ENCODE measurements around the gene STAM. TPM values are rescaled to one million over a fixed set of nuclear protein-coding genes. Genes with fewer than 3 reads are reported as not detected.

The STAM gene
- polyA plus RNA-seq, 4 donors: 28.2 to 36.7 (median 34.4) TPM

DNA sequence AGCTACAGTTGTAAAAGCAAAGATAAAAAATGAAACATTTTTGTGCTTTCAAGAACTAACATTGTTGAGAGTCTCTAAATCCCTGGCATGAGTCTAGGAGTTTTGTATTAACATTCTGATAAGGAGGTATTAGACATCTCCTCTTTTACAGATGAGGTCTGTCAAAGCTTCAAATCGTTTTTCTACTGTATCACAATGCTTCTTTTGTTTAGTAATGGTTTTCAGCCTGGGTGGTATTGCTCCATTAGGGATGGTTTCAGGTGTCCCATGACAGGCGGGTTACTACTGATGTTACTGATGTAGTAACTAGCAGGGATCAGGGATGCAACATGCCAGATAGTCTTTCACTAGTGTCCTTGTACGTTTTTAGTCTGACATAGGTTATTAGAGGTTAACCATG is 27.4 kb downstream of the STAM start:
- DNase-seq (ENCODE audit: low read depth in 4 of 4, low spot score in 3 of 4): no peak

DNA sequence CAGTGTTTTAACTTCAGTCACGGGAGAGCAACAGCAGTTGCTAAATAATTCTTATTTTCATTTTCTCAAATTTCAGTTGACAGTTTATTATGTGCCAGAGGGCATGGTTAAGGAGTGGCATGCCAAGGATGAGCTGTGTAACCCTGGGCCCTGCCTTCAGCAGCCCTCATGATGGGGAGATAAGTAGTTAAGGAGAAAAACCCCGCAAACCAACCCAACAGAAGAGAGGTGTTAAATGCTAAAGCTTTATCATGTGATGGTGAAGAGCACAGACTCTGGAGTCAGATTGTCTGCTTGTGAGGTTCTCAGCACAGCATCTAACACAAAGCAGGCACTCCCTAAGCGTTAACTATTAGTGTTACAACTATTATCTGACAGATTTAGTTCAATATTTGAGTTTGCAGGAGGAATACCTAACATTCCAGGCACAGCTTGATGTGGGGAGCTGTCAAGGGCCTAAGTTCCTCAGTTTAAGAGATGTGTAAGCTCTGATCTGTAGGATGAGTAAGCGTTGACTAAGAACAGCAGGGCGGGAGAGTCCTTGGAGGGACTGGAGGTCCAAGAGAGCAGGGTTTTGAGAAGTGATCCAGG is 29.6 kb downstream of the STAM start:
- no peak for DNase-seq (ENCODE audit: low read depth in 4 of 4, low spot score in 3 of 4)

DNA sequence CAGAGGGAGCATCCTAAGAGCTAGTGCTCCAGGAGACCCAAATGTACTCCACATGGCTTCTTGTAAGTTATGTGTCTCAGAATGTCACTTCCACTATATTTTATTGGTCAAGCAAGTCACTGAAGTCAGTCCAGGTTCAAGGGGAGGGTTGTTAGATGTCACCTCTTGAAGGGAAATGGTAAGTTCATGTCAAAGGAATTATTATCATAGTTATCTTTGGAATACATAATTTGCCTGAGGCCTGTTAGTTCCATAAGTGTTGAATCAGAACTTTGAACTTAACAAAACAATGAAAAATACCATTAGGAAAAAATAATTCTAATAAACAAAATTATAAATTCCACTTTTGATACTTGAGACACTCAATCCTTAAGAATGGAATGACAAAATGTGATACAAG is 30.6 kb downstream of the STAM start:
- DNase-seq (ENCODE audit: low read depth in 4 of 4, low spot score in 3 of 4): no peak

DNA sequence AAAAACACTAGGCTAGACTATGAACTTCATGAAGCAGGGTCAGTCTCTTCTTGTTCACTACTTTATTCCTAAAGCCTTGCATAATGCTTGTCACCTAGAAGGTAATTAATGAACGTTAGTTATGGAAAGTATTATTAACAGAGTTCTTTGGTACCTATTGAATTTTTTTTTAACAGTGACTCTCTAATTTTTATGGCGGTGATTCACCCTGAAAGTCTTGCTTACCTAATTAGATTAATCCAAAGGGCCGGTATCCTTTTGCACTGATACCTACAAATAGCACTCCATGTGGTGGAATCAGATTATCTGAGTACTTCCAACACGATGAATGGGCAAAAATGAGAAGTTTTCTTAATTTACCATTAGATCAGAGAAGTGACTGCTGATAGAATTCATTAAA is 31.7 kb downstream of the STAM start:
- DNase-seq (ENCODE audit: low read depth in 4 of 4, low spot score in 3 of 4): no peak

DNA sequence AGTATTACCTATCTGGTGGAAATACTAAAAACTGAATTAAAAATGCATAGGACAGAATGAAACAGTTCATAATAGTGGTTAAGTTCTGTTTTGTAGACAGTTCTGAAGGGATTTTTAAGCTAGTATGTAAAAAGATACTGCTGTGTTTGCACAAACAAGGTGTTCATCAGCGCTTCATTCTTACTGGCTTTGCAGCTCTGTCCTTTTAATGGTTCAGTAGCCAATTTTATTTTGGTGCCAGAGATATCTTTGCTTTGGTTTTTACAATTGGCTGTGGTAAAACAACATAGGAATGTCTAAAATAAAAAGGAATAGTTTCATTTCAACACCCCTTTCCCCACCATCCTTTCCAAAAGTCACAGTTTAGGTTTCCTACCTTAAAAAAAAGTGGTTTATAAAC is 33.0 kb downstream of the STAM start:
- no peak for DNase-seq (ENCODE audit: low read depth in 4 of 4, low spot score in 3 of 4)

DNA sequence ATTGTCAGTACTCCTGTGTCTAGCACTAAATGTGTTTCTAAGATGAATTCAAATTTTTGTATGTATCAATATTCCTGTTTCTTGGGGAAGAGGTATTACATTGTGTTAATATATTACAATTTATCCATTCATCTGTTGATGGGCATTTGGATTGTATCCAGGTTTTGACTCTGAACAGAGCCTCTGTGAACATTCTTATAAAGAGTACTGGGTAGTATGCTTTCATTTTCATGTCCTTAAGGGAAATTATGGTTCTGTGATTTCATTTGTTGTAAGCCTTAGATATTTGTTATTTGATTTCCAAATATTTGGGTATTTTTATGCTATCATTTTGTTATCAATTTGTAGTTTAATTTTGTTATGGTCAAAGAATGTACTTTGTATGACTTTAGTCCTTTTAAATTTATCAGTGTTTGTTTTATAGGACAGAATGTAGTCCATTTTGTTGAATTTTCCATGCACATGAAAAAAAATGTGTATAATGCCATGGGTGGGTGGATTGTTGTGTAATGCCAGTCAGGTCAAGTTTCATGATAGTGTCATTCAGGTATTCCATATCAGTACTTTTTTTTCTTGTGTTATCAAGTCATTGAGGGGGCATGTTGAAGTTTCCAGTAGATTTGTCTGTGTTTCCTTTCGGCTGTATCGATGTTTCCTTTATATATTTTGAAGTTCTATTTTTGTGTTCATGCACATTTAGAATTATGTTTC is 38.4 kb downstream of the STAM start:
- DNase-seq (ENCODE audit: low read depth in 4 of 4, low spot score in 3 of 4): no peak

DNA sequence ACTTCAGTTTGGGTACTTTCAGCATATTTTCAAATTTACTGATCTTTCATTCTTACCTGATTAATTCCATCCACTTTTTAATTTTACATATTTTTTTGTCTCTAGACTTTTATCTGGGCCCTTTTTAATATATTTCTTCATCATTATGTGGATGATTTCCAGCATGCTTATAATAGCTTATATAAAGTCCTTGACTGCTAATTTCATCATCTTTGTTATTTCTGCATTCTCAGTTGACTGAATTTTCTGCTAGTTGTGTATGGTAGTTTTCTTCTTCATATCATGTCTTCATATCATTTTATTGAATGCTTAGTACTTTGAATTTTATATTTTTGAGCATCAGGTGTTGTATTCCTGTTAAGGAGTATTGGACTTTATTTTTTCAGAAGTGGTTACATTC is 39.6 kb downstream of the STAM start:
- DNase-seq (ENCODE audit: low read depth in 4 of 4, low spot score in 3 of 4): no peak

DNA sequence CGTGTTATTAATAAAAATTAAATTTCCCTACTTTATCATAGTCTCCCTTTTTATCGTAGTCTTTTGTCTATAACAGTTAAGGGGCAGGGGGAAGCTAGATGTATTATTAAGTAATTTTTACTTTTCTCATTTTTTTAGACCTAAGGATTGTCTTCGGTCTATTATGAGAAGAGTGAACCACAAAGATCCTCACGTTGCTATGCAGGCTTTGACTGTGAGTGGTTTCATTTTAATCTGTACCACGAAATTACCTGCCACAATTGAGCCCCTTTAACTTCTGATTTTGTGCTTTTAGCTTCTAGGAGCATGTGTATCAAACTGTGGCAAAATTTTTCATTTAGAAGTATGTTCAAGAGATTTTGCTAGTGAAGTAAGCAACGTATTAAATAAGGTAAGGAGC is 40.6 kb downstream of the STAM start:
- DNase-seq (ENCODE audit: low read depth in 4 of 4, low spot score in 3 of 4): no peak

DNA sequence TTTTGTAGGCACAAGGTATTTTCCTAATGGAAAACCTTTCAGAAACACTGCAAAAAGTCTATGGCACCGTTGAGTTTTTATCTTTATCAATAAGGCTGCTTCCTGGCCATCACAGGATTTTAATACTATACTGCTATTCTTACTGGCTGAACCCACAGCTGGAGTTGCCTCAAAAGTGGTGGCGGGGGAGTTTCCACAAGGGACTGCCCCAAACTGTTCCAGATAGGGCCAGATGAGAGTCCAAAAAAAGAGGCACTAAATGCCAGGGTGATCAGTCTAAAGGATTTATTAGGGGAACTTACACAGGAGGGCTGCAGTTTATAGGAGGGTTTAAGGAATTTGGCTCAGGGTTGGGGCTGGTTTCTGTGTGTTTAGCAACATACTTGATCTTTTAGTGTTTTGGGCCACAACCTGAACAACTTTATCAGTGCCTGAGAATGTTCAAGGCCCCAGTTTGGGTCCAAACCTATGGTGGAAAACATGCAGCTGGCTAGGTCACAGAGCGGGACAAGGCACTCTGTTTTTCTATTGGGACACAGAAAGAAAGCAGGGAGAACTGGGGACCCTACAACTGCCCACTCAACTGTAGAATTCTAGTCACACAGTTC is 41.4 kb downstream of the STAM start:
- no peak for DNase-seq (ENCODE audit: low read depth in 4 of 4, low spot score in 3 of 4)

DNA sequence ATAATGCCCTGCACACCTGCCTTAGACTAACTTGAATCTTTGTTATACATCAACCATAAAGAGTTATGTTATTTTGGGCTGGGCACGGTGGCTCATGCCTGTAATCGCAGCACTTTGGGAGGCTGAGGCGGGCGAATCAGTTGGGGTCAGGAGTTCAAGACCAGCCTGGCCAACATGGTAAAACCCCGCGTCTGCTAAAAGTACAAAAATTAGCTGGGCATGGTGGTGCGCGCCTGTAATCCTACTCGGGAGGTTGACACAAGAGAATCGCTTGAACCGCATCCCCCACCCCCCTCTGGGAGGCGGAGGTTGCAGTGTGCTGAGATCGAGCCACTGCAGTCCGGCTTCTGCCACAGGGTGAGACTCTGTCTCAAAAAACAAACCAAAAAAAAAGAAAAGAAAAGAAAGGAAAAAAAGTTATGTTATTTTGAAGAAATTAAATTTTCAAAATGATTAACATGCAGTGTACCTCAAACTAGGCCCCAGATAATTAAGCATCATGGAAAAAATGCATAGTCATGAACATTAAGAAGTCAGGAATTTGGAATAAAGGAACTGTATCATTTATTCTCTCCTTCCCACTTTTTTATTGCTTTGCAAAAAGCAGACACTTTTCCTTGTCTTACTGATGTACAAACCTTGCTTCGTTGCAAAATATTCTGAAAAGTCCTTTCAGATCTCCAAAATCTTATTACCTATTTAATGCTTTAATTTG is 43.3 kb downstream of the STAM start:
- no peak for DNase-seq (ENCODE audit: low read depth in 4 of 4, low spot score in 3 of 4)

DNA sequence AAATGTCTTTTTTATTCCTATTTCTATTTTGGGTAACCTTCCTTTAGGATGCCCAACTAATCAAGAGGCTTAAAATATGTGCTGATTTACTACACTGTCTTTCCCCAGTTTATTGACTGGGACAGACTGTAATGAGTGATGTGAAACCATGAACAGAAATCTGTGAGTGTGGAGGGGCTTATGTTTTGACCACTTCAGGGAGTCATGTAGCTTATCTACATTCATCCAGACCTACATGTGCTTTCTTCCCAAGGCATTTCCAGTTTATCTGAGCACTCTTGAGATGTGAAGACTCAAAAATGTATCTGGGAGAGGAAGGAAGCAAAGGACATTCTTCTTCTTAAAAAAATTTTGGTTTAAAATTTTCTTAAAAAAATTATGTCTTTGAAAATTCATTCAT is 45.2 kb downstream of the STAM start:
- DNase-seq (ENCODE audit: low read depth in 4 of 4, low spot score in 3 of 4): no peak

DNA sequence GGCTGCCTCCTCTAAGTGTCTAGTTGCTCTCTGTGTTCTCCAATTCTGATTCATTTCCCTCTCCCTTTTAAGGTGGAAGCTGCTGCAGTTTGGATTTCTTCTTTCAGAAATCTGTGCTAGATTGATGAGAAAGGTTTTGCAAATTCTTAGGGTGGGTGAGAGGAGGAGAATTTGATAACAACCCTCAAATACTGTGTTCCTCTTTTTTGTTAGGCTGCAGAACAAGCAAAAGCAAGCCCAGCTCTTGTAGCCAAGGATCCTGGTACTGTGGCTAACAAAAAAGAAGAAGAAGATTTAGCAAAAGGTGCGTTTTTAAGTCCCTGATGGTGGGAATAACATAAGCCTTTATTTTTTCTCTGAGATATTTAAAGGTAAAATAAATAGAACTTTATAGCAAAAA is 49.1 kb downstream of the STAM start:
- DNase-seq (ENCODE audit: low read depth in 4 of 4, low spot score in 3 of 4): no peak

DNA sequence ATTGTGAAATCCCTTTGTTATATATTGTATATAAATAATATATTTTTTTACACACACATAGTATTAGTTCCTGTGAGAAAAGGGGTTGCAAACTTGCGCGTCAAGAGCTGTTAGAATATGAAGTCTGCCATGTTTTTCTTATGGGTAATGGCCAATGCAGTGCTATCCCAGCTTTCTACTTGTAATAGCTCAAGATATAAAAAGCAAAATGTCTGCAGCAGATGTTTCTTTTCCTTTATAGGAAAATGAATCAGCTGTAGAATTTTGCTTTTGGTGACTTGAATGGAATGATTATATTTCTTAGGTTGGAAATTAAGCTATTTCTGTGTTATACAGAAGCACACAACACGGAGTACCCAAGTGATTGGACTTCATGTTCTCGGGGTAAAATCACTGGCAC is 54.7 kb downstream of the STAM start:
- no peak for DNase-seq (ENCODE audit: low read depth in 4 of 4, low spot score in 3 of 4)

DNA sequence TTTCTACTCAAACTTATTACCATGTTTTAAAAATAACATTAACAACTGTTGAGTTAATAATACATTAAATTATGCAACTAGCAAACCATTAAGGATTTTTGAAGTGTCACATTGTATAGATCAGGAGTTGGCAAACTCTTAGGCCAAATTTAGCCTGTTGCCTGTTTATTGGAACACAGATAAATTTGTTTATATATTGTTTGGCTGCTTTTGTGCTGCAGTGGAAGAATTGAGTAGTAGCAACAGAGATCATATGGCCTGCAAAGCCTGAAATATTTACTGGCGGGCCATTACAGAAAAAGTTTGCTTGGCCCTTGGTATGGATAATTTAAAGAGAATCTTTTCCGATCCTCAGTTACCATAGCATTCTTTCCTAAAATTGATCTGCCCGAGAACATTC is 57.4 kb downstream of the STAM start:
- no peak for DNase-seq (ENCODE audit: low read depth in 4 of 4, low spot score in 3 of 4)

DNA sequence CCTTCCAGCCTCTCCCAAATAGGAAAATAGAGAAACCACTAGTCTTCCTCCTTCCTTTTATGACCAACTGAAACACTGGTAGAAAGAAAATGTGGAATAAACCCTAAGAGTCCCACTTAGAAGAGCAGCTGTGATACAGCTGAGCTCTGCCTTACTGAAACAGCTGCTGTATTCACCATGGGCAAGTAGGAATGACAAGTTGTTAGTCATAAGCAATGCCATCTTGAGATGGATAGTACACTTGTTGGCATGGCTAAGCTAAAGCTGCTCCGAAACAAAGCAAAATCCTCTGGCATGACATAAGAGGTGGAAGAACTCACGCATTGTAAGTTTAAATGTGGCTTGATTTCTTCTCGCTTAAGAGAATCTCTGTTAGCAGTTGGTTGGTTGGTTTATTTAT is 59.8 kb downstream of the STAM start:
- no peak for DNase-seq (ENCODE audit: low read depth in 4 of 4, low spot score in 3 of 4)

DNA sequence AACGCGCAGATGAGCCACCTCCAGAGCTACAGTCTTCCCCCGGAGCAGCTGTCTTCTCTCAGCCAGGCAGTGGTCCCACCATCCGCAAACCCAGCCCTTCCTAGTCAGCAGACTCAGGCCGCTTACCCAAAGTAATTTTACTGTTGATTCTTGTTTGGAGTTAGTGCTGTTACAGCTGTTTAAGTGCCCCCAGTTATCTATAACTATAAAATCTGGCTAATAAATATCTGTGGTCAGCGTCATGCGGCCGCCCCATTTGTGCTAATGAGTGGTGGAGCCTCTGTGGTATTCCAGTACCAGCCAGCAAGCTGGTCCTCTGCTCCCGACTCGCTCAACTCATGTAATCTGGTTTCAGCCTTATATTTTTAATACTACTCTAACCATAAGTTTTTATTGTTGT is 64.9 kb downstream of the STAM start:
- no peak for DNase-seq (ENCODE audit: low read depth in 4 of 4, low spot score in 3 of 4)

DNA sequence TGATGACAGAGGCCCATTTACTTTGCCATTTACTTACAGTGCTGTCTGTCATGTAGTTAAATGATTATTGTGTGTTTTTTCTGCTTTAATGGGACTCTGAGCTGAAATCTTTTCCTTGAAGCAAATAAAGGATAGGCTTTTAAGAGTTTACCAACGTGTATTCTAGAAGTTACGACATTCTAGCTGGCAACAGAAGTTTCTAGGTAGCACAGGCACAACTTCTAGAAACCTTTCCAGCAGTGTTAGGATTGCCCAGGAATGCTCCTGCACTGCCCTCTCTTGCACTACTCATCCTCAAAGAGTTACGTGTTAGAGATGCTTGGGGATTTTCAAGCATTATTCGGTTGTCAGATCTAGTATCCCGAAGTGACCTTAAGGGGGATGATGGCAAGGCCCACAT is 65.5 kb downstream of the STAM start:
- no peak for DNase-seq (ENCODE audit: low read depth in 4 of 4, low spot score in 3 of 4)

DNA sequence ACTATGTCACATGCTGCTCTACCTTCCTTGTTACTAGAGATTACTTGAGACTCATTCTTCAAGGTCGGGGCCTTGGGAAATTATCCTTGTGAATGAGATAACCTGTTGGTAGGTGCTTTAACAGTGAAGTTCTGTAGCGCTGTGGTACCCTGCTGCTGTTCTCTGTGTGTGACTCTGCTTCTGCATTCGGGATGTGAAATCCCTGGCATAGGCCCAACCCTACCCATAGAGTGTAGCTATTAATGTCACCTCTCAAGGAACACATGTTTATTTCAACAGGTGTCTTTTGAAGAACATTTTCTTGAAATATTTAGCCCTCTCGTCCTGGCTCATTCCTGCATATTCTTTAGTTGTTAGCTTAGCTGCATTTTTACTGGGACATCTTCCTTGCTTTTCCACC is 66.2 kb downstream of the STAM start:
- no peak for DNase-seq (ENCODE audit: low read depth in 4 of 4, low spot score in 3 of 4)

DNA sequence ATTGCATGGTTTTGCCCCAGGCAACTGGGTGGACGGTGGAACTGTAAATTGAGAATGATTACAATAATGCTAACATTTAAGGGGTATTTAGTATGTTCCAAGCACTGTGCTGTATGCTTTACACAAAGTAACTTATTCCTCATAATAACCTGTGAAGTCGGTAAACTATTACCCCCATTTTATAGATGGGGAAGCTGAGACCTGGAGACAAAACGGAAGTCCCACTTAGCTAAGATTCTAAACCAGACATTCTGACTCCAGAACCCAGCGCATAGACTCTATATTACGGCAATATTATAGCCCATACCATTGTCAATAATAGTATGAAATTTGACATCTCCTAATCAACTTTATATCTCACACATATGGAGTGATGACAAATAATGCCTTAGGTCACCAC is 68.1 kb downstream of the STAM start:
- DNase-seq (ENCODE audit: low read depth in 4 of 4, low spot score in 3 of 4): no peak

DNA sequence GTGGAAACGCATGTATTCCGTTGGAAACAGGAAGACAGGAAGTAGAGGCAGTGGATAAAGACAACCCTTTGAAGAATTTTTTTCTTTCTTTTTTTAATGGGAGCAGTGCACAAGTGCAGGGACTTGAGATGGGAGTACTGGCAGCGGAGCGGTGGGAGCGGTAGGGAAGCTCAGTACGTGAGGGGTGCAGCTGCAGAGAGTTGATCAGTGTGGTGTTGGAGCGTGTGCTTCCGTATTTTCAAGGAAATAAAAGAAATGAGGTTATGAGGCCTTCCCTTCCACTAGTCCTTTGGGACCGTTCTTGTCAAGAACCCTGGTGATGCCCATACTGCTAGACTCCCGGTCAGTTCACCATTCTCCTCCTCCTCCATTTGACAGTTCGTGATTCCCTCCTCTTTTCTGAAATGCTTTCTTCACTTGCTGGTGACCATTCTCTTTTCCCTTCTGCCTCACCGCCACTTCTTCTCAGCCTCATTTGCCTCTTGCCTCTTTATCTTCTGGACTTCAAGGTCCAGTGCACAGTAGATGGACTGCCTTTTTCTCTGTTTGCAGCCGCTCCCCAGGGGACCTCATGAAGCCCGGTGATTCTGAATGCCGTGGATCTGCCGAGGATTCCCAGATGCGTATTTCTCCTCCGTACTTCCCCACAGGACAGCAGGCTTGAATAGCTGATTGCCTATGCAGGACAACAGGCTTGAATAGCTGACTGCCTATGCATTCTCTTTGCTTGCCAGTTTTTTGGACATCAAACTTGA is 68.9 kb downstream of the STAM start:
- no peak for DNase-seq (ENCODE audit: low read depth in 4 of 4, low spot score in 3 of 4)

DNA sequence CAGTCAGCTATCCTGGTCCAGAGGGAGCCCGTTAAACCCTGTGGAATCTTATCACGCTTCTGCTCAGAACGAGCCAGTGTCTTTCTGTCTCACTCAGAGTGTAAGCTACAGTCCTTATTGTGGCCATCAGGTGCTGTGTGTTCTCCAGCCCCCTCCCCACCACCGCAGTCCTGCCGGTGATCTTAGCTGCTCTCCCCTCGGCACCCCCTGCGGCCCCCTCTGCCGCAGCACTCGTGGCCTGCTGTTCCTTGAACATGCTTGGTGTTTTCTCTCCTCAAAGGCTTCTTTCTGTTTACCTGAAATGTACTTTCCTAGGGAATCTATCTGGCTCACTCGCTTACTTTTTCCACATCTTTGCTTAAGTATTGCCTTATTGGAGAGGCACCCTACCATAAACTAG is 69.8 kb downstream of the STAM start:
- DNase-seq (ENCODE audit: low read depth in 4 of 4, low spot score in 3 of 4): no peak
